Prostate gland (tissue), 2 donors: ENCODE measurements around the gene MFSD2A. TPM values are rescaled to one million over a fixed set of nuclear protein-coding genes. Genes with fewer than 3 reads are reported as not detected.
"Not testable (repeated sequence)": the region's sequence is repeated elsewhere in the genome, so short reads cannot be mapped to it uniquely, and the experiment has no call there.

Experiments
- DNase-seq: peaks from one replicate; pipeline ENCODE4 v3.0.0-alpha.2; 2019; ENCODE audit warnings: low spot score
- H3K27ac ChIP-seq, 2 donors: fragments of 200-600 bp; sonication (generic); 2 replicates each; pipeline ENCODE4 v1.5.1; 2017 to 2019
- H3K27me3 ChIP-seq: fragments of 200-600 bp; sonication (generic); replicated peaks from 2 replicates; pipeline ENCODE4 v1.5.1; 2019; ENCODE audit not compliant: insufficient read depth
- H3K36me3 ChIP-seq, 2 donors: fragments of 200-600 bp; sonication (generic); 1 replicate in 1 of 2; 2 replicates in 1 of 2; pipeline versions ENCODE4 v1.5.1 to v1.8.1; 2017 to 2019
- H3K4me1 ChIP-seq: fragments of 200-600 bp; sonication (generic); replicated peaks from 2 replicates; pipeline ENCODE4 v1.5.1; 2019
- H3K4me3 ChIP-seq, 2 donors: fragments of 200-600 bp; sonication (generic); 2 replicates each; pipeline ENCODE4 v1.5.1; 2017 to 2019
- H3K9me3 ChIP-seq: fragments of 200-600 bp; sonication (generic); 2 replicates; pipeline ENCODE4 v1.5.1; 2017
- POLR2A ChIP-seq: fragments of 450-650 bp; IDR thresholded peaks from one replicate; pipeline ENCODE4 v1.6.1; 2016; ENCODE audit warnings: antibody characterized with exemption, mild to moderate bottlenecking
- POLR2AphosphoS5 ChIP-seq: sonication (generic); formaldehyde crosslinking; IDR thresholded peaks from one replicate; pipeline ENCODE4 v1.6.1; 2017; ENCODE audit warnings: antibody characterized with exemption
- WGBS: methylation state at CpG from one replicate; pipeline ENCODE4 v1.1.5; 2018; 5-methylcytosine and 5-hydroxymethylcytosine counted together
- intact Hi-C: fragments of 100-400 bp; cut with DNase I; formaldehyde crosslinking; loops from one replicate; pipeline ENCODE4 v1.14.2; 2022
- total RNA-seq, 2 donors: library from RNA; depleted of rRNA; stranded (reverse); fragments of >200 nt; gene quantifications; one replicate each; pipeline ENCODE4 v1.1.0, GENCODE V29; 2016
- TF ChIP-seq, protein P1 (sequence below), 4 experiments: fragments of 200-600 bp in 2 of 4; fragments of 450-650 bp in 2 of 4; sonication (generic) in 2 of 4; IDR thresholded peaks; 1 replicate in 3 of 4; 2 replicates in 1 of 4; pipeline ENCODE4 v1.5.1; 2016 to 2019; ENCODE audit warnings: antibody characterized with exemption in 4 of 4, mild to moderate bottlenecking in 2 of 4, moderate library complexity in 2 of 4

Gene MFSD2A
- total RNA-seq, 2 donors from 2014 or later, result 1.1 to 135 TPM

DNA sequence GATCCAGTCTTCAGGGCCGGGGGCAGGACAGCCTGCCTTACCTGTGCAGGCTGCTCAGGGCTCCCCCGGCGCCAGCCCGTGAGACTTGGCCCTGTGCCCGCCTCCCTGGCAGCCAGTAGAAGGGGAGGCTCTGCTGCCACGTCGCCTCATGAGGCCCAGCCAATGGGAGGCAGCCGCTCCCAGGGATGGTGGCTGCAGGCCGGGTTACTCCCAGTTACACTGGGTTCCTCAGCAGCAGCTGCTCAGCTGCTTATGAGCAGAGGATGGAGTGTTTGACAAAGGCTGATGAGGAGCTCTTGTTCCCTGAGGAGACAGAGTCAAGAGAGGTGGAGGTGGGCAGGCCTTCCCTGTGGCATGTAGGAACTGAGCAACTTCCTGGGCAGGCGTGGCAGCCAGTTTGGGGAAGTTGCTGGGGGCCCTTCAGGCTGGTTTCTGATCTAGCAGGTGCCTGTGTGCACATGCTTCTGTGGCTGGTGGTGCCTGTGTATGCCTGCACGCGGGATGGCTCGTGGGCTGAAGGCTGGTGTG, 5.5 kb downstream of the MFSD2A start:
- no peak overlapping the region for H3K27ac ChIP-seq

DNA sequence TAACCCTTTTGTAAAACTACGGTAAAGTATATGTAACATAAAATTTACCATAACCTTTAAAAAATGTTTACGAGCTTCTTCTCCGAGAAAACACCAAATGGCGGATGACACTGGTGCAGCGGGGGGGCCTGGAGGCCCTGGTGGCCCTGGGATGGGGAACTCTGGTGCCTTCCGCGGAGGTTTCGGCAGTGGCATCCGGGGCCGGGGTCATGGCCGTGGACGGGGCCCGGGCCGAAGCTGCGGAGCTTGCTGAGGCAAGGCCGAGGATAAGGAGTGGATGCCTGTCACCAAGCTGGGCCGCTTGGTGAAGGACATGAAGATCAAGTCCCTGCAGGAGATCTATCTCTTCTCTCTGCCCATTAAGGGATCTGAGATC, 7.5 kb downstream of the MFSD2A start:
- Histone ChIP-seq H3K4me1 (no peaks in the 10 kb centered on the region), H3K36me3 (no peaks in the 10 kb centered on the region), H3K27me3 (no peaks in the 10 kb centered on the region), H3K4me3 (no peak overlapping the region), H3K9me3 (no peaks in the 10 kb centered on the region), H3K27ac (no peak overlapping the region)
- DNase-seq, result no peak
- intact Hi-C loops, result no loop called here
- TF ChIP-seq POLR2AphosphoS5 (no peak), POLR2A (no peak)
- TF ChIP-seq, protein P1, sequence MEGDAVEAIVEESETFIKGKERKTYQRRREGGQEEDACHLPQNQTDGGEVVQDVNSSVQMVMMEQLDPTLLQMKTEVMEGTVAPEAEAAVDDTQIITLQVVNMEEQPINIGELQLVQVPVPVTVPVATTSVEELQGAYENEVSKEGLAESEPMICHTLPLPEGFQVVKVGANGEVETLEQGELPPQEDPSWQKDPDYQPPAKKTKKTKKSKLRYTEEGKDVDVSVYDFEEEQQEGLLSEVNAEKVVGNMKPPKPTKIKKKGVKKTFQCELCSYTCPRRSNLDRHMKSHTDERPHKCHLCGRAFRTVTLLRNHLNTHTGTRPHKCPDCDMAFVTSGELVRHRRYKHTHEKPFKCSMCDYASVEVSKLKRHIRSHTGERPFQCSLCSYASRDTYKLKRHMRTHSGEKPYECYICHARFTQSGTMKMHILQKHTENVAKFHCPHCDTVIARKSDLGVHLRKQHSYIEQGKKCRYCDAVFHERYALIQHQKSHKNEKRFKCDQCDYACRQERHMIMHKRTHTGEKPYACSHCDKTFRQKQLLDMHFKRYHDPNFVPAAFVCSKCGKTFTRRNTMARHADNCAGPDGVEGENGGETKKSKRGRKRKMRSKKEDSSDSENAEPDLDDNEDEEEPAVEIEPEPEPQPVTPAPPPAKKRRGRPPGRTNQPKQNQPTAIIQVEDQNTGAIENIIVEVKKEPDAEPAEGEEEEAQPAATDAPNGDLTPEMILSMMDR (IDR thresholded peaks at IDR 0.05), result no peak
- WGBS, result 94% methylated on average over 17 of the region's 17 CpGs

More for the DNA sequence above, 5.5 kb downstream of the MFSD2A start:
- TF ChIP-seq POLR2A, result peak; percentile 25
- peak; percentile 20 for TF ChIP-seq POLR2AphosphoS5
- TF ChIP-seq, protein P1 (IDR thresholded peaks at IDR 0.05), result no peak
- Histone ChIP-seq H3K9me3 (no peaks in the 10 kb centered on the region), H3K4me1 (peaks cover 7% of the 10 kb centered on the region), H3K36me3 (no peaks in the 10 kb centered on the region), H3K4me3 (no peak overlapping the region), H3K27me3 (no peaks in the 10 kb centered on the region)
- 26% methylated on average over 13 of the region's 13 CpGs for WGBS
- intact Hi-C loops, result no loop called here
- DNase-seq, result peak; percentile 46

DNA sequence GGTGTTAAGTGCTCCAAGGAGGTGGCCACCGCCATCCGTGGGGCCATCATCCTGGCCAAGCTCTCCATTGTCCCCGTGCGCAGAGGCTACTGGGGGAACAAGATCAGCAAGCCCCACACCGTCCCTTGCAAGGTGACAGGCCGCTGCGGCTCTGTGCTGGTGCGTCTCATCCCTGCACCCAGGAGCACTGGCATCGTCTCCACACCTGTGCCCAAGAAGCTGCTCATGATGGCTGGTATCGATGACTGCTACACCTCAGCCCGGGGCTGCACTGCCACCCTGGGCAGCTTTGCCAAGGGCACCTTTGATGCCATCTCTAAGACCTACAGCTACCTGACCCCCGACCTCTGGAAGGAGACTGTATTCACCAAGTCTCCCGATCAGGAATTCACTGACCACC, 8.0 kb downstream of the MFSD2A start:
- H3K9me3 ChIP-seq, H3K27ac ChIP-seq, H3K4me3 ChIP-seq, DNase-seq, intact Hi-C loops, H3K36me3 ChIP-seq, H3K27me3 ChIP-seq, H3K4me1 ChIP-seq: not testable (repeated sequence)
- 93% methylated on average over 13 of the region's 13 CpGs for WGBS

DNA sequence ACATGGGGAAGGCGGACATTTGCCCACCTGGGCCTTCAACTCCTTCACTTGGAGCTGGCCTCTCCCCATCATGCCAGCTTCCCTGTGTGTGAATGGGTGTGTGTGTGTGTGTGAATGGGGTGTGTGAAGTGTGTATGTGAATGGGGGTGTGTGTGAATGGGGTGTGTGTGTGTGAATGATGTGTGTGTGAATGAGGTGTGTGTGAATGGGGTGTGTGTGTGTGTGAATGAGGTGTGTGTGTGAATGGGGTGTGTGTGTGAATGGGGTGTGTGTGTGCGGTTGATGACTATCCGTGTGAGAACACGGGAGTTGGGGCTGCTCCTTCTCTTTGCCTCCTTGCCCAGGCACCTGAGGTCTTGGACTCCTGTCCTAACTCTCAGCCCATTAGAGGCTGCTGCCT, 9.6 kb downstream of the MFSD2A start:
- no peak for DNase-seq
- H3K27me3 ChIP-seq, result no peaks in the 10 kb centered on the region
- no peak for TF ChIP-seq POLR2A
- TF ChIP-seq POLR2AphosphoS5, result no peak
- TF ChIP-seq, protein P1 (IDR thresholded peaks at IDR 0.05), result no peak
- no peak overlapping the region for H3K27ac ChIP-seq
- intact Hi-C loops, result no loop called here
- no peaks in the 10 kb centered on the region for H3K36me3 ChIP-seq
- 95% methylated on average over 4 of the region's 4 CpGs for WGBS
- H3K4me3 ChIP-seq, result no peak overlapping the region
- no peaks in the 10 kb centered on the region for H3K9me3 ChIP-seq
- H3K4me1 ChIP-seq, result no peaks in the 10 kb centered on the region

DNA sequence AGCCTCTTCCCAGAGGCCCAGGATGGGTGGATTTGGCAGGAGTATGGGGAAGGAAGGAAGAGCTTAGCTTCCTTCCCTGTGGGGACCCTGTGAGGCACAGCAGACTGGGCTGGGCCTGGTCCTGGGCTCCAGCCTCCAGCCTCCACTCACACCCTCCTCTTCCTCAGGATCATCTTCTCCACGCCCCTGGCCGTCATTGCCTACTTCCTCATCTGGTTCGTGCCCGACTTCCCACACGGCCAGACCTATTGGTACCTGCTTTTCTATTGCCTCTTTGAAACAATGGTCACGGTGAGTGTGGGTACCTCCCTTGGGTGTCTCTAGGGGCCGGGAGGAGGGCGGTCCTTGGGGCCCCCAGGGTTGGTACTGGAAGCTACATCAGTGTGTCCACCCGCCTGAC, 10.1 kb downstream of the MFSD2A start:
- H3K9me3 ChIP-seq, result no peaks in the 10 kb centered on the region
- 80% methylated on average over 9 of the region's 9 CpGs for WGBS
- intact Hi-C loops, result no loop called here
- no peaks in the 10 kb centered on the region for H3K36me3 ChIP-seq
- H3K4me3 ChIP-seq, result no peak overlapping the region
- H3K27me3 ChIP-seq, result no peaks in the 10 kb centered on the region
- DNase-seq, result no peak
- no peak overlapping the region for H3K27ac ChIP-seq
- no peaks in the 10 kb centered on the region for H3K4me1 ChIP-seq
- TF ChIP-seq POLR2A (no peak), POLR2AphosphoS5 (no peak)
- TF ChIP-seq, protein P1 (IDR thresholded peaks at IDR 0.05), result no peak
